Endothelial cell of umbilical vein (primary cell): ENCODE data around the gene DDX53. TPM values are rescaled to one million over a fixed set of nuclear protein-coding genes. Genes with fewer than 3 reads are reported as not detected.

Experiments
- BruUV-seq: library from RNA; stranded (reverse); fragments of 400-500 nt; replicated peaks from 2 replicates; lab custom pipeline; 2021; lab: Mats Ljungman, UMichigan
- CTCF ChIA-PET: fragments of 300-600, 350-600 bp; sonication (Branson Sonifier 250); formaldehyde crosslinking; loops from one replicate; lab custom pipeline; 2021; ENCODE audit warnings: antibody characterized with exemption, inconsistent platforms; lab: Charles Lee
- POLR2A ChIA-PET: fragments of 300-600, 350-600 bp; sonication (Branson Sonifier 250); formaldehyde crosslinking; loops from one replicate; lab custom pipeline; 2021; ENCODE audit warnings: antibody characterized with exemption, inconsistent platforms; lab: Charles Lee
- DNase-seq: peaks from one replicate; pipeline ENCODE4 v3.0.0-alpha.2; 2011; ENCODE audit warnings: low read depth, low spot score
- FAIRE-seq: peaks from 2 replicates; lab custom pipeline; 2011; peaks lifted over from hg19 to GRCh38; lab: Jason Lieb, UNC
- H2AFZ ChIP-seq: 2 replicates; pipeline ENCODE4 v1.6.0; 2012; ENCODE audit warnings: low read depth, low read length, control low read depth, inconsistent platforms
- H3K27ac ChIP-seq: 2 replicates; pipeline ENCODE4 v1.5.1; 2011; ENCODE audit warnings: low read depth, mild to moderate bottlenecking, control low read depth, low read length, moderate library complexity; ENCODE audit not compliant: insufficient read depth
- H3K27me3 ChIP-seq, 2 experiments: 2 replicates each; pipeline versions ENCODE4 v1.6.0 to v1.6.1; 2011; ENCODE audit warnings: low read length in 2 of 2, mixed read lengths in 1 of 2; ENCODE audit not compliant: control insufficient read depth in 2 of 2, insufficient read depth in 2 of 2
- H3K36me3 ChIP-seq, 2 experiments: 2 replicates in 1 of 2; 3 replicates in 1 of 2; pipeline ENCODE4 v1.5.1; 2011; ENCODE audit warnings: low read length in 2 of 2, mild to moderate bottlenecking in 1 of 2, moderate library complexity in 1 of 2; ENCODE audit not compliant: control insufficient read depth in 2 of 2, insufficient read depth in 2 of 2; ENCODE audit errors: extremely low read depth in 1 of 2
- H3K4me1 ChIP-seq: 3 replicates; pipeline ENCODE4 v1.5.1; 2011; ENCODE audit warnings: mild to moderate bottlenecking, low read length; ENCODE audit not compliant: control insufficient read depth, insufficient read depth; ENCODE audit errors: extremely low read depth
- H3K4me2 ChIP-seq: 2 replicates; pipeline ENCODE4 v1.6.1; 2011; ENCODE audit warnings: low read length, control low read depth, mixed read lengths; ENCODE audit not compliant: insufficient read depth
- H3K4me3 ChIP-seq, 3 experiments: fragments of 200-600 bp in 1 of 3; sonication (generic), shearing (Covaris generic) in 1 of 3; replicated peaks in 1 of 3; 2 replicates each; pipeline ENCODE4 v1.5.1; 2011 to 2016; ENCODE audit warnings: control low read depth in 3 of 3, low read length in 3 of 3, mild to moderate bottlenecking in 2 of 3, inconsistent platforms in 1 of 3, low read depth in 1 of 3, moderate library complexity in 1 of 3; ENCODE audit not compliant: insufficient read depth in 1 of 3
- H3K79me2 ChIP-seq: 2 replicates; pipeline ENCODE4 v1.6.0; 2012; ENCODE audit warnings: low read length, inconsistent platforms; ENCODE audit not compliant: control insufficient read depth, insufficient read depth
- H3K9ac ChIP-seq: replicated peaks from 2 replicates; pipeline ENCODE3; 2011; ENCODE audit warnings: low read length, control low read depth; ENCODE audit not compliant: insufficient read depth; ENCODE audit errors: extremely low read depth
- H3K9me1 ChIP-seq: replicated peaks from 3 replicates; pipeline ENCODE4 v1.6.0; 2011; ENCODE audit warnings: mild to moderate bottlenecking, low read length; ENCODE audit not compliant: control insufficient read depth, insufficient read depth; ENCODE audit errors: extremely low read depth
- H3K9me3 ChIP-seq: replicated peaks from 2 replicates; pipeline ENCODE4 v1.5.1; 2012; ENCODE audit warnings: low read length, inconsistent platforms; ENCODE audit not compliant: control insufficient read depth, insufficient read depth
- H4K20me1 ChIP-seq: replicated peaks from 2 replicates; pipeline ENCODE3; 2011; ENCODE audit warnings: mild to moderate bottlenecking, low read length; ENCODE audit not compliant: control insufficient read depth, insufficient read depth; ENCODE audit errors: extremely low read depth
- CTCF ChIP-seq, 2 donors: IDR thresholded peaks; 1 replicate in 1 of 2; 2 replicates in 1 of 2; pipeline ENCODE4 v1.5.1; 2011; ENCODE audit warnings: low read length in 2 of 2, mild to moderate bottlenecking in 2 of 2, moderate library complexity in 2 of 2, control low read depth in 1 of 2, inconsistent platforms in 1 of 2, low read depth in 1 of 2; ENCODE audit not compliant: insufficient read depth in 1 of 2; ENCODE audit errors: extremely low read depth in 1 of 2
- EZH2 ChIP-seq: IDR thresholded peaks from 2 replicates; pipeline ENCODE4 v1.6.1; 2012; ENCODE audit warnings: borderline replicate concordance, low read depth, mild to moderate bottlenecking, moderate library complexity, low read length, inconsistent platforms; ENCODE audit not compliant: severe bottlenecking
- FOS ChIP-seq: IDR thresholded peaks from 2 replicates; pipeline ENCODE4 v1.6.1; 2011; ENCODE audit warnings: mild to moderate bottlenecking, low read length, moderate library complexity, borderline replicate concordance; ENCODE audit not compliant: insufficient read depth
- GATA2 ChIP-seq: IDR thresholded peaks from 2 replicates; pipeline ENCODE4 v1.7.0; 2011; ENCODE audit warnings: low read depth, mild to moderate bottlenecking, moderate library complexity, mixed read lengths, low read length; ENCODE audit not compliant: insufficient read length, insufficient read depth
- JUN ChIP-seq: IDR thresholded peaks from 2 replicates; pipeline ENCODE4 v1.6.1; 2011; ENCODE audit warnings: borderline replicate concordance, low read depth; ENCODE audit not compliant: insufficient read length, insufficient read depth
- MAX ChIP-seq: IDR thresholded peaks from 2 replicates; pipeline ENCODE4 v1.6.1; 2011; ENCODE audit not compliant: insufficient read depth, insufficient read length
- MYC ChIP-seq: IDR thresholded peaks from one replicate; pipeline ENCODE4 v1.6.1; 2011; ENCODE audit warnings: mild to moderate bottlenecking, low read depth, low read length
- POLR2A ChIP-seq: IDR thresholded peaks from 2 replicates; pipeline ENCODE4 v1.6.1; 2012; ENCODE audit warnings: low read depth, mild to moderate bottlenecking, control low read depth, low read length
- POLR2AphosphoS5 ChIP-seq: IDR thresholded peaks from 2 replicates; pipeline ENCODE4 v1.6.1; 2012; ENCODE audit warnings: low read depth, mild to moderate bottlenecking, control low read depth, low read length, moderate library complexity; ENCODE audit not compliant: insufficient read depth
- dilution Hi-C: fragments of 300-500 bp; cut with MboI; formaldehyde crosslinking; loops from one replicate; pipeline ENCODE4 v1.15.0; 2019; ENCODE audit warnings: low sequenced_read_pairs; ENCODE audit not compliant: extremely low pct_ligation_motif_present
- intact Hi-C: fragments of 100-400 bp; cut with micrococcal nuclease; formaldehyde crosslinking; loops from one replicate; pipeline ENCODE4 v1.10.0; 2022
- polyA plus RNA-seq, 4 experiments: library from polyadenylated mRNA; depleted of rRNA in 3 of 4; stranded (reverse) in 3 of 4; unstranded in 1 of 4; fragments of >200 nt; gene quantifications; 2 replicates each; pipeline versions ENCODE4 v1.2.1 to v1.2.3, GENCODE V29; 2011 to 2012; ENCODE audit warnings: missing spikeins in 1 of 4
- total RNA-seq: library from RNA; stranded (reverse); gene quantifications from 2 replicates; pipeline ENCODE4 v1.2.3, GENCODE V29; 2021

Gene DDX53
- total and polyA plus RNA-seq, 2 donors (not counting 3 experiments of a cell fraction or from before 2014, with no cell fraction given): not detected

- Histone ChIP-seq H3K9me1 (no peaks in the 10 kb centered on the region), H3K27ac (no peak overlapping the region), H2AFZ (no peak overlapping the region), H4K20me1 (no peaks in the 10 kb centered on the region), H3K9ac (no peak overlapping the region), H3K79me2 (no peaks in the 10 kb centered on the region), H3K4me3 (no peak overlapping the region), H3K4me2 (no peak overlapping the region), H3K27me3 (no peaks in the 10 kb centered on the region), H3K9me3 (no peaks in the 10 kb centered on the region), H3K36me3 (no peaks in the 10 kb centered on the region), H3K4me1 (no peaks in the 10 kb centered on the region)
- intact Hi-C loops: no loop called here
- no peak for TF ChIP-seq POLR2A
- no peak for TF ChIP-seq CTCF (IDR thresholded peaks at IDR 0.05; ENCODE audit: extremely low read depth in 1 of 2, insufficient read depth in 1 of 2, low read depth in 1 of 2, low read length in 2 of 2)
- TF ChIP-seq MAX: no peak
- no peak for TF ChIP-seq POLR2AphosphoS5
- TF ChIP-seq MYC: no peak
- no peak for TF ChIP-seq FOS
- TF ChIP-seq JUN: no peak
- TF ChIP-seq GATA2: no peak
- TF ChIP-seq EZH2: no peak
- DNase-seq: no peak
- FAIRE-seq: no peak
- BruUV-seq: no TSS peak
- dilution Hi-C loops: no loop called here
- ChIA-PET CTCF (no interaction called here), POLR2A (no interaction called here)
Measured at GRCh38 chrX:23031600-23031999, 31.8 kb downstream of the DDX53 start.
